Ishikawa (cell line): ENCODE measurements around the gene VPS45.

Experiments
- CEBPB ChIP-seq: IDR thresholded peaks from 2 replicates; pipeline ENCODE4 v1.6.1; 2012
- CREB1 ChIP-seq: IDR thresholded peaks from 2 replicates; pipeline ENCODE4 v1.6.1; 2012; ENCODE audit warnings: low read depth
- EGR1 ChIP-seq: IDR thresholded peaks from 2 replicates; pipeline ENCODE4 v1.6.1; 2012
- EP300 ChIP-seq: IDR thresholded peaks from 2 replicates; pipeline ENCODE4 v1.6.1; 2012; ENCODE audit warnings: borderline replicate concordance
- FOXM1 ChIP-seq: IDR thresholded peaks from 2 replicates; pipeline ENCODE4 v1.6.1; 2012; ENCODE audit warnings: low read depth, borderline replicate concordance
- MAX ChIP-seq: IDR thresholded peaks from 2 replicates; pipeline ENCODE4 v1.6.1; 2012
- NFIC ChIP-seq: IDR thresholded peaks from 2 replicates; pipeline ENCODE4 v1.6.1; 2012
- RAD21 ChIP-seq: IDR thresholded peaks from 2 replicates; pipeline ENCODE4 v1.6.1; 2012; ENCODE audit warnings: low read depth
- TAF1 ChIP-seq: IDR thresholded peaks from 2 replicates; pipeline ENCODE4 v1.6.1; 2012; ENCODE audit warnings: low read depth, mild to moderate bottlenecking
- TCF12 ChIP-seq: IDR thresholded peaks from 2 replicates; pipeline ENCODE4 v1.6.1; 2012; ENCODE audit warnings: low read depth
- TEAD4 ChIP-seq: IDR thresholded peaks from 2 replicates; pipeline ENCODE4 v1.6.1; 2012
- YY1 ChIP-seq: IDR thresholded peaks from 2 replicates; pipeline ENCODE4 v1.6.1; 2012; ENCODE audit warnings: low read depth
- ZBTB7A ChIP-seq: IDR thresholded peaks from 2 replicates; pipeline ENCODE4 v1.6.1; 2012; ENCODE audit warnings: low read depth
- TF ChIP-seq, protein P1 (sequence below): IDR thresholded peaks from 2 replicates; pipeline ENCODE4 v1.6.1; 2012
- TF ChIP-seq, protein P2 (sequence below): IDR thresholded peaks from 2 replicates; pipeline ENCODE4 v1.6.1; 2012; ENCODE audit warnings: low read depth, mild to moderate bottlenecking

VPS45 gene

DNA sequence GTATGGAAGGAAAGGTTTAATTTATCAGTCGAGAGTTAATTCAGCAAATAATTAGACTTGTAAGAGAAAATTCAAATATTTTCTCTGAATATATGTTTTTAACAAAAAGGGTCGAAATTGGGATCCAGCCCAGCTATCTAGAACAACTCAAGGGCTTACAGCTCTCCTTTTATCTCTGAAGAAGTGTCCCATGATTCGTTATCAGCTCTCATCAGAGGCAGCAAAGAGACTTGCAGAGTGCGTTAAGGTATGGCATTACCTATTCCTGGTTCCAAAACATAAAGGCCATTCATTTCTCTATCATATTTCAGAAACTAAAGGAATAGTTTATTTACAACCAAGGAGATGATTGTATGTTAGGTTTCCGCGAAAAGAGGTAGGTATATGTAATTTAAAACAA, 9.4 kb downstream of the VPS45 start:
- TF ChIP-seq NFIC: no peak
- TF ChIP-seq ZBTB7A: no peak
- no peak for TF ChIP-seq EP300
- no peak for TF ChIP-seq FOXM1
- no peak for TF ChIP-seq TEAD4
- TF ChIP-seq, protein P1, sequence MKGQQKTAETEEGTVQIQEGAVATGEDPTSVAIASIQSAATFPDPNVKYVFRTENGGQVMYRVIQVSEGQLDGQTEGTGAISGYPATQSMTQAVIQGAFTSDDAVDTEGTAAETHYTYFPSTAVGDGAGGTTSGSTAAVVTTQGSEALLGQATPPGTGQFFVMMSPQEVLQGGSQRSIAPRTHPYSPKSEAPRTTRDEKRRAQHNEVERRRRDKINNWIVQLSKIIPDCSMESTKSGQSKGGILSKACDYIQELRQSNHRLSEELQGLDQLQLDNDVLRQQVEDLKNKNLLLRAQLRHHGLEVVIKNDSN: no peak

GRCh38 chr1:150080784-150081183, 13.2 kb downstream of the VPS45 start:
- no peak for TF ChIP-seq NFIC
- TF ChIP-seq TEAD4: no peak
- no peak for TF ChIP-seq CEBPB
- no peak for TF ChIP-seq YY1
- no peak for TF ChIP-seq FOXM1
- TF ChIP-seq ZBTB7A: no peak
- TF ChIP-seq CREB1: no peak
- TF ChIP-seq EP300: no peak
- TF ChIP-seq EGR1: no peak
- TF ChIP-seq, protein P2, sequence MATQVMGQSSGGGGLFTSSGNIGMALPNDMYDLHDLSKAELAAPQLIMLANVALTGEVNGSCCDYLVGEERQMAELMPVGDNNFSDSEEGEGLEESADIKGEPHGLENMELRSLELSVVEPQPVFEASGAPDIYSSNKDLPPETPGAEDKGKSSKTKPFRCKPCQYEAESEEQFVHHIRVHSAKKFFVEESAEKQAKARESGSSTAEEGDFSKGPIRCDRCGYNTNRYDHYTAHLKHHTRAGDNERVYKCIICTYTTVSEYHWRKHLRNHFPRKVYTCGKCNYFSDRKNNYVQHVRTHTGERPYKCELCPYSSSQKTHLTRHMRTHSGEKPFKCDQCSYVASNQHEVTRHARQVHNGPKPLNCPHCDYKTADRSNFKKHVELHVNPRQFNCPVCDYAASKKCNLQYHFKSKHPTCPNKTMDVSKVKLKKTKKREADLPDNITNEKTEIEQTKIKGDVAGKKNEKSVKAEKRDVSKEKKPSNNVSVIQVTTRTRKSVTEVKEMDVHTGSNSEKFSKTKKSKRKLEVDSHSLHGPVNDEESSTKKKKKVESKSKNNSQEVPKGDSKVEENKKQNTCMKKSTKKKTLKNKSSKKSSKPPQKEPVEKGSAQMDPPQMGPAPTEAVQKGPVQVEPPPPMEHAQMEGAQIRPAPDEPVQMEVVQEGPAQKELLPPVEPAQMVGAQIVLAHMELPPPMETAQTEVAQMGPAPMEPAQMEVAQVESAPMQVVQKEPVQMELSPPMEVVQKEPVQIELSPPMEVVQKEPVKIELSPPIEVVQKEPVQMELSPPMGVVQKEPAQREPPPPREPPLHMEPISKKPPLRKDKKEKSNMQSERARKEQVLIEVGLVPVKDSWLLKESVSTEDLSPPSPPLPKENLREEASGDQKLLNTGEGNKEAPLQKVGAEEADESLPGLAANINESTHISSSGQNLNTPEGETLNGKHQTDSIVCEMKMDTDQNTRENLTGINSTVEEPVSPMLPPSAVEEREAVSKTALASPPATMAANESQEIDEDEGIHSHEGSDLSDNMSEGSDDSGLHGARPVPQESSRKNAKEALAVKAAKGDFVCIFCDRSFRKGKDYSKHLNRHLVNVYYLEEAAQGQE: no peak
- no peak for TF ChIP-seq TCF12
- no peak for TF ChIP-seq MAX
- TF ChIP-seq TAF1: no peak
- no peak for TF ChIP-seq RAD21
- TF ChIP-seq, protein P1: no peak

DNA sequence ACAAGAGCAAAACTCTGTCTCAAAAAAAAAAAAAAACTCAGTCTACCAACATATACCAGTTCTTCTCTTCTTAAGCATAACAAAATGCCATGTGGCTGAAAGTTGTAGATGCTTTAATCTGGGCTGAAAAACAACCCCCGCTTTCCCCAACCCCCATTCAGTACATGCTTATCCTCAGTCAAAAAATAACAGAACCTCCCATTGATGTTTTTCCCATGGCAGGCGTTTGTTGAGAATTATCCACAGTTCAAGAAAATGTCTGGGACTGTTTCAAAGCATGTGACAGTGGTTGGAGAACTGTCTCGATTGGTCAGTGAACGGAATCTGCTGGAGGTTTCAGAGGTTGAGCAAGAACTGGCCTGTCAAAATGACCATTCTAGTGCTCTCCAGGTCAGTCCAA, 14.9 kb downstream of the VPS45 start:
- no peak for TF ChIP-seq RAD21
- no peak for TF ChIP-seq ZBTB7A
- TF ChIP-seq, protein P1: no peak
- TF ChIP-seq FOXM1: no peak
- TF ChIP-seq YY1: no peak
- no peak for TF ChIP-seq NFIC
- no peak for TF ChIP-seq TAF1
- no peak for TF ChIP-seq CEBPB
- no peak for TF ChIP-seq MAX
- no peak for TF ChIP-seq CREB1
- no peak for TF ChIP-seq EGR1
- TF ChIP-seq TEAD4: no peak

- TF ChIP-seq CREB1 (no peak), CEBPB (no peak), EP300 (no peak), ZBTB7A (no peak), MAX (no peak), TAF1 (no peak), TEAD4 (no peak), TCF12 (no peak), YY1 (no peak), FOXM1 (no peak), RAD21 (no peak), EGR1 (no peak), NFIC (no peak)
- TF ChIP-seq, protein P1: no peak
- TF ChIP-seq, protein P2: no peak
These were observed 16.3 kb downstream of the VPS45 start for GRCh38 chr1:150083907-150084306.

- no peak for TF ChIP-seq ZBTB7A
- no peak for TF ChIP-seq CEBPB
- no peak for TF ChIP-seq NFIC
- TF ChIP-seq, protein P2: no peak
- TF ChIP-seq, protein P1: no peak
- no peak for TF ChIP-seq TCF12
- no peak for TF ChIP-seq TAF1
- no peak for TF ChIP-seq EP300
- TF ChIP-seq RAD21: no peak
- TF ChIP-seq FOXM1: no peak
- no peak for TF ChIP-seq YY1
- no peak for TF ChIP-seq CREB1
- no peak for TF ChIP-seq MAX
- TF ChIP-seq EGR1: no peak
- no peak for TF ChIP-seq TEAD4
These were observed 17.8 kb downstream of the VPS45 start for GRCh38 chr1:150085406-150085805.
